Bronchial epithelial cell (primary cell): ENCODE measurements around the gene DLEC1. TPM values are rescaled to one million over a fixed set of nuclear protein-coding genes. Genes with fewer than 3 reads are reported as not detected.

ENCODE experiments used
- DNase-seq: peaks from one replicate; pipeline ENCODE4 v3.0.0-alpha.2; 2010; ENCODE audit warnings: low read depth
- FAIRE-seq: peaks from 2 replicates; lab custom pipeline; 2011; peaks lifted over from hg19 to GRCh38; lab: Jason Lieb, UNC
- H3K27me3 ChIP-seq: 2 replicates; pipeline ENCODE4 v1.5.1; 2011; ENCODE audit warnings: low read length; ENCODE audit not compliant: control insufficient read depth, insufficient read depth
- H3K36me3 ChIP-seq: 2 replicates; pipeline ENCODE4 v1.5.1; 2011; ENCODE audit warnings: low read length; ENCODE audit not compliant: control insufficient read depth, insufficient read depth
- H3K4me3 ChIP-seq: 2 replicates; pipeline ENCODE4 v1.5.1; 2011; ENCODE audit warnings: mild to moderate bottlenecking, low read depth, low read length, control low read depth
- total RNA-seq: library from RNA; depleted of rRNA; stranded (reverse); fragments of >200 nt; gene quantifications from 2 replicates; pipeline ENCODE4 v1.2.1, GENCODE V29; 2014
- TF ChIP-seq, protein P1 (sequence below): IDR thresholded peaks from 2 replicates; pipeline ENCODE4 v1.5.1; 2011; ENCODE audit warnings: mild to moderate bottlenecking, moderate library complexity, low read length, control low read depth, inconsistent platforms; ENCODE audit not compliant: insufficient read depth, severe bottlenecking

Gene DLEC1
- total RNA-seq, 1 donor from 2014 or later, result 0.26 TPM

DNA sequence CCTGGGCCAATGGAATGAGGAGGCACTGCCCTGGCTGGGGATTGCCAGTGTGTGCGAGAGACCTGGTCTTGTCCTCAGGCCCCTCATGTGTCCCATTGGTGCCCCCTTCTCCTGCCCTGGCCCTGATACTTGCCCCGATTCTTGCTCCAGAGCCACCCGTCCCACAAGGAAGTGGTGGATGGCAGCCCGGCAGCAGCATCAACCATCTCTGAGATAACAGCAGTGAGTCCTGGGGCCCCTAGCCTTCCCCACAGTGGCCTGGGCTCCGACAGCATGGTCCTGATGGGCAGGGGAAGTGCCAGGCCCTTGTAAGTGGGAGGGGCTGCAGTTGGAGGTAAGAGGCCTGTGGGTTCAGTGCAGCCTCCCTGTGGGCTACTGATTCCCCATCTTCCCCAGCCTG, 33.0 kb upstream of the DLEC1 start:
- no peak for FAIRE-seq
- no peak overlapping the region for H3K4me3 ChIP-seq
- H3K36me3 ChIP-seq, result peaks cover 32% of the 10 kb centered on the region

DNA sequence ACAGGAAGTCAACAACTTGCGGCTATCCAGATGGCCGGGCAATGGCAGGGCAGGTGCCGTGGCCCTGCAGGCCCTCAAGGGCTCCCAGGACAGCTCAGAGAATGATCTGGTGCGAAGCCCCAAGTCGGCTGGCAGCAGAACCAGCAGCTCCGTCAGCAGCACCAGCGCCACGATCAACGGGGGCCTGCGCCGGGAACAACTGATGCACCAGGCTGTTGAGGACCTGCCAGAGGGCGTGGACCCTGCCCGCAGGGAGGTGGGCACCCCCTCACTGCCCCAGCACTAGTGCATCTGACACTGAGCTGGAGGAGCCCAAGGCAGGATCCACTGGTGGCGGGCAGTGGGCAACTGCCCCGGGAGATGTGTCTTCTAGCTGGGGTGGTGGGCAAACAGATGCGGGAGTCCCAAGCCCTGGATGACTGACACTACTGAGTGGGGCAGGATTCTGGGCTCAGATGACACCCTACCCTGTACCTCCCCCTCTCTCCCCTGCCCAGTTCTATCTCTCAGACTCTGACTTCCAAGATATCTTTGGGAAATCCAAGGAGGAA, 32.5 kb upstream of the DLEC1 start:
- TF ChIP-seq, protein P1, sequence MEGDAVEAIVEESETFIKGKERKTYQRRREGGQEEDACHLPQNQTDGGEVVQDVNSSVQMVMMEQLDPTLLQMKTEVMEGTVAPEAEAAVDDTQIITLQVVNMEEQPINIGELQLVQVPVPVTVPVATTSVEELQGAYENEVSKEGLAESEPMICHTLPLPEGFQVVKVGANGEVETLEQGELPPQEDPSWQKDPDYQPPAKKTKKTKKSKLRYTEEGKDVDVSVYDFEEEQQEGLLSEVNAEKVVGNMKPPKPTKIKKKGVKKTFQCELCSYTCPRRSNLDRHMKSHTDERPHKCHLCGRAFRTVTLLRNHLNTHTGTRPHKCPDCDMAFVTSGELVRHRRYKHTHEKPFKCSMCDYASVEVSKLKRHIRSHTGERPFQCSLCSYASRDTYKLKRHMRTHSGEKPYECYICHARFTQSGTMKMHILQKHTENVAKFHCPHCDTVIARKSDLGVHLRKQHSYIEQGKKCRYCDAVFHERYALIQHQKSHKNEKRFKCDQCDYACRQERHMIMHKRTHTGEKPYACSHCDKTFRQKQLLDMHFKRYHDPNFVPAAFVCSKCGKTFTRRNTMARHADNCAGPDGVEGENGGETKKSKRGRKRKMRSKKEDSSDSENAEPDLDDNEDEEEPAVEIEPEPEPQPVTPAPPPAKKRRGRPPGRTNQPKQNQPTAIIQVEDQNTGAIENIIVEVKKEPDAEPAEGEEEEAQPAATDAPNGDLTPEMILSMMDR, result no peak
- no peak for DNase-seq
- H3K27me3 ChIP-seq, result no peaks in the 10 kb centered on the region
- H3K36me3 ChIP-seq, result peaks cover 31% of the 10 kb centered on the region
- no peak overlapping the region for H3K4me3 ChIP-seq
- no peak for FAIRE-seq

More for the DNA sequence above, 33.0 kb upstream of the DLEC1 start:
- TF ChIP-seq, protein P1, result no peak
- DNase-seq, result no peak
- H3K27me3 ChIP-seq, result no peaks in the 10 kb centered on the region

DNA sequence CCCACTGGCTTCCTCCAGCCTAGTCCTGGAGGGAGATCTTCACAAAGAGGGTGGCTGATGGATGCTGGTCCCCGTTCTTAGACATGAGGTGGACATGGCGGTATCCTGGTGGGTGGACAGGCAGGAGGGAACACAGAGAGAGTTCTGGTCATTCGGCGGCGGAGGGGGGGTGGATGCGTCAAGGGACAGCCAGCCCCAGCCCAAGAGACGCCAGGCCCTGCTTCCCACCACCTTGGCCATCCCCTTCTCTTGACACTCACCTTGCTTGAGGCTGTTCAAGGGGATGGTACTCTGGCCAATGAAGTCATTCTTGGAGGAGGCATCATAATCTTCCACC, 31.3 kb upstream of the DLEC1 start:
- DNase-seq (no peak), FAIRE-seq (no peak)
- no peaks in the 10 kb centered on the region for H3K27me3 ChIP-seq
- peaks cover 22% of the 10 kb centered on the region for H3K36me3 ChIP-seq
- TF ChIP-seq, protein P1, result no peak
- no peak overlapping the region for H3K4me3 ChIP-seq

DNA sequence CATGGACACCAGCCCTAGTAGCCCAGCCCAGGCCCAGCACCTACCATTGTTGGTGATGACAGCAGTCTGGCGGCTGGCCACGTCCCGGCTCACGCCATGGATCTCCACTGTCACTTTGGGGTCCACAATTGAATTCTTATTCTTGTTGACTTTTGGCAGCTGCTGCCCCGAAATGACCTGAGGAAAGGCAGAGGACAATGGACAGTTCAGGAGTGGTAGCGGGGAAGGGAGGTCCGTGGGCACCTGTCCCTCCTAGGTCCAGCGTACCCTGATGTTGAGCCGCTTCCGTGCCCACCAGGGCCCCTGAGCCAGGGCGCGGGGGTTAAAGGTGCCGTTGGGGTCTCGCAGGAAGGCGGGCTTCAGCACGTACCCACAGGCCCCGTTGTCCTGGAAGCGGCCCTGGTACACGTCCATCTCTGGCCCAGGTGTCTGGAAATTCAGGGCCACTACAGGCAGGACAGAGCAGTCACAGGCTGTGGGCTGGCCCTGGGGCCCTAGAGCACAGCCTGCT, 30.8 kb upstream of the DLEC1 start:
- no peak for DNase-seq
- peaks cover 20% of the 10 kb centered on the region for H3K36me3 ChIP-seq
- no peak for FAIRE-seq

DNA sequence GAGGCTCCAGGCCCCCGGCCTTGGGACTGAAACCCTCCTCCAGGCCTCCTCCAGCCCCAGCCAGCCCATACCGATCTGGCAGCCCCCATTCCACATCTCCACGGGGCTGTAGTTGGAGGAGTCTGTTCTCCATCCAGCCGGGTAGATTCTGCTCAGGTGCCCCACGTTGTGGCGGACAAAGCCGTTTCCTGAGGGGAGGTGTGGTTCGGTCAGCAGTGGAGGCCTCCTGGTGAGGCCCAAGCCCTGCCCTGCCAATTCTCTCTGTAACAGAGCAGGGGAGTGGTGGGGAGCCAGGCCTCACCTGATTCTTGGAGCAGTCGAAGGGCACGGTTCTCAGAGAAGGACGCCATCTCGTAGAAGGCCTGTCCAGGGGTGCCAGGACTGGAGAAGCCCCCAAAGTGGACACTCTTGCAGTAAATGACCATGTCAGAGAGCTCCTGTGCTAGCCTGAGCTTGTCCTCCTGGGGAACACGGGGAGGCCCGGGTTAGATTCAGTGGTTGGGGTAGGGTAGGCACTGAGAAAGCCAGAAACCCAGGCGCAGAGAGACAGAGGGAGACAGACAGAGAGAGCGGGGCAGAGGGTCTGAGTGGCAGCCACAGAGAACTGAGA, 29.9 kb upstream of the DLEC1 start:
- FAIRE-seq, result no peak
- Histone ChIP-seq H3K27me3 (no peaks in the 10 kb centered on the region), H3K4me3 (no peak overlapping the region), H3K36me3 (peaks cover 19% of the 10 kb centered on the region)
- TF ChIP-seq, protein P1, result no peak
- no peak for DNase-seq

More for the DNA sequence above, 30.8 kb upstream of the DLEC1 start:
- TF ChIP-seq, protein P1, result no peak
- Histone ChIP-seq H3K4me3 (no peak overlapping the region), H3K27me3 (no peaks in the 10 kb centered on the region)
